Keratinocyte (primary cell): ENCODE results near the gene CALML6. TPM values are rescaled to one million over a fixed set of nuclear protein-coding genes. Genes with fewer than 3 reads are reported as not detected.

Experiments used
- DNase-seq: peaks from one replicate; pipeline ENCODE4 v3.0.0-alpha.2; 2011; ENCODE audit warnings: low read depth, missing footprints, low spot score
- FAIRE-seq: peaks from 2 replicates; lab custom pipeline; 2011; peaks lifted over from hg19 to GRCh38; lab: Jason Lieb, UNC
- H2AFZ ChIP-seq: 2 replicates; pipeline ENCODE4 v1.6.0; 2012; ENCODE audit warnings: low read length, control low read depth, inconsistent platforms; ENCODE audit not compliant: control insufficient read depth
- H3K27ac ChIP-seq: 2 replicates; pipeline ENCODE4 v1.5.1; 2011; ENCODE audit warnings: low read length; ENCODE audit not compliant: control insufficient read depth, insufficient read depth
- H3K27me3 ChIP-seq: 3 replicates; pipeline ENCODE4 v1.6.0; 2011; ENCODE audit warnings: low read length; ENCODE audit not compliant: control insufficient read depth, insufficient read depth; ENCODE audit errors: extremely low read depth
- H3K36me3 ChIP-seq, 2 experiments: 2 replicates in 1 of 2; 3 replicates in 1 of 2; pipeline ENCODE4 v1.5.1; 2011; ENCODE audit warnings: low read length in 2 of 2, mild to moderate bottlenecking in 1 of 2; ENCODE audit not compliant: control insufficient read depth in 2 of 2, insufficient read depth in 2 of 2; ENCODE audit errors: extremely low read depth in 1 of 2
- H3K4me1 ChIP-seq: 3 replicates; pipeline ENCODE4 v1.5.1; 2011; ENCODE audit warnings: low read length; ENCODE audit not compliant: control insufficient read depth, insufficient read depth; ENCODE audit errors: extremely low read depth
- H3K4me2 ChIP-seq: 3 replicates; pipeline ENCODE4 v1.6.0; 2011; ENCODE audit warnings: low read depth, low read length; ENCODE audit not compliant: control insufficient read depth, insufficient read depth; ENCODE audit errors: extremely low read depth
- H3K4me3 ChIP-seq, 3 experiments: fragments of 200-600 bp in 1 of 3; sonication (generic) in 1 of 3; 2 replicates in 2 of 3; 3 replicates in 1 of 3; pipeline ENCODE4 v1.5.1; 2011 to 2016; ENCODE audit warnings: low read length in 3 of 3, mild to moderate bottlenecking in 3 of 3, control low read depth in 2 of 3, inconsistent platforms in 1 of 3, low read depth in 1 of 3, mixed read lengths in 1 of 3, mixed run types in 1 of 3, moderate library complexity in 1 of 3; ENCODE audit not compliant: control insufficient read depth in 2 of 3, insufficient read depth in 2 of 3; ENCODE audit errors: extremely low read depth in 1 of 3
- H3K79me2 ChIP-seq: 2 replicates; pipeline ENCODE4 v1.6.0; 2012; ENCODE audit warnings: low read length; ENCODE audit not compliant: control insufficient read depth, insufficient read depth
- H3K9ac ChIP-seq: 3 replicates; pipeline ENCODE4 v1.6.0; 2011; ENCODE audit warnings: low read length; ENCODE audit not compliant: control insufficient read depth, insufficient read depth; ENCODE audit errors: extremely low read depth
- H3K9me1 ChIP-seq: 3 replicates; pipeline ENCODE4 v1.6.0; 2011; ENCODE audit warnings: low read length; ENCODE audit not compliant: control insufficient read depth, insufficient read depth; ENCODE audit errors: extremely low read depth
- H3K9me3 ChIP-seq: 2 replicates; pipeline ENCODE4 v1.5.1; 2012; ENCODE audit warnings: low read depth, low read length; ENCODE audit not compliant: control insufficient read depth
- H4K20me1 ChIP-seq: 3 replicates; pipeline ENCODE4 v1.6.0; 2011; ENCODE audit warnings: low read length; ENCODE audit not compliant: control insufficient read depth, insufficient read depth; ENCODE audit errors: extremely low read depth
- CTCF ChIP-seq, 3 experiments: IDR thresholded peaks in 1 of 3; conservative IDR thresholded peaks in 1 of 3; optimal IDR thresholded peaks in 1 of 3; 2 replicates in 2 of 3; 3 replicates in 1 of 3; pipeline versions ENCODE3 to v1.5.1; 2011; ENCODE audit warnings: low read length in 3 of 3, mild to moderate bottlenecking in 3 of 3, moderate library complexity in 2 of 3, control low read depth in 1 of 3, inconsistent platforms in 1 of 3; ENCODE audit not compliant: insufficient read depth in 2 of 3; ENCODE audit errors: extremely low read depth in 1 of 3
- EZH2 ChIP-seq: IDR thresholded peaks from one replicate; pipeline ENCODE4 v1.6.1; 2012; ENCODE audit warnings: inconsistent platforms, mild to moderate bottlenecking, low read length, moderate library complexity
- dilution Hi-C: fragments of 300-500 bp; cut with MboI; formaldehyde crosslinking; loops from one replicate; pipeline ENCODE4 v1.7.0; 2020; ENCODE audit warnings: low sequenced_read_pairs; ENCODE audit not compliant: extremely low pct_ligation_motif_present
- polyA plus RNA-seq, 5 experiments: library from polyadenylated mRNA; depleted of rRNA in 3 of 5; stranded (reverse) in 3 of 5; stranded (forward) in 1 of 5; unstranded in 1 of 5; fragments of >200 nt; gene quantifications; 1 replicate in 1 of 5; 2 replicates in 3 of 5; 3 replicates in 1 of 5; pipeline versions ENCODE4 v1.2.1 to v1.2.3, GENCODE V29; 2011 to 2012; ENCODE audit warnings: missing spikeins in 2 of 5, low read depth in 1 of 5, low replicate concordance in 1 of 5

CALML6 gene
- polyA plus RNA-seq, 1 donor (not counting 4 experiments of a cell fraction or from before 2014, with no cell fraction given), result 0.08 TPM

- Histone ChIP-seq H4K20me1 (no peaks in the 10 kb centered on the region), H3K36me3 (no peaks in the 10 kb centered on the region), H3K27me3 (peaks cover 6% of the 10 kb centered on the region), H3K79me2 (no peaks in the 10 kb centered on the region), H3K9me1 (no peaks in the 10 kb centered on the region), H3K4me3 (no peak overlapping the region), H3K27ac (no peak overlapping the region), H3K4me1 (peaks cover 17% of the 10 kb centered on the region), H2AFZ (no peak overlapping the region), H3K9me3 (no peaks in the 10 kb centered on the region), H3K9ac (no peak overlapping the region), H3K4me2 (no peak overlapping the region)
- dilution Hi-C loops, result no loop called here
- no peak for TF ChIP-seq EZH2
- no peak for FAIRE-seq
- DNase-seq, result no peak
Measured at GRCh38 chr1:1911350-1912041, 3.6 kb upstream of the CALML6 start.

- Histone ChIP-seq H3K27me3 (peaks cover 6% of the 10 kb centered on the region), H3K9me1 (no peaks in the 10 kb centered on the region), H3K9me3 (no peaks in the 10 kb centered on the region), H3K27ac (no peak overlapping the region), H3K36me3 (no peaks in the 10 kb centered on the region), H3K79me2 (no peaks in the 10 kb centered on the region), H3K4me2 (no peak overlapping the region), H3K4me3 (no peak overlapping the region), H4K20me1 (no peaks in the 10 kb centered on the region), H2AFZ (no peak overlapping the region), H3K4me1 (no peaks in the 10 kb centered on the region), H3K9ac (no peak overlapping the region)
- DNase-seq (no peak), FAIRE-seq (no peak)
- TF ChIP-seq EZH2 (no peak), CTCF (optimal IDR thresholded peaks at IDR 0.05 in 1 of 3, IDR thresholded peaks at IDR 0.05 in 1 of 3, conservative IDR thresholded peaks at IDR 0.05 in 1 of 3; ENCODE audit: extremely low read depth in 1 of 3, insufficient read depth in 2 of 3, low read length in 3 of 3) (no peak)
- dilution Hi-C loops, result no loop called here
Measured at GRCh38 chr1:1914101-1914970, 724 bp upstream of the CALML6 start.
